ENCODE measurements around the gene USP37.

DNA sequence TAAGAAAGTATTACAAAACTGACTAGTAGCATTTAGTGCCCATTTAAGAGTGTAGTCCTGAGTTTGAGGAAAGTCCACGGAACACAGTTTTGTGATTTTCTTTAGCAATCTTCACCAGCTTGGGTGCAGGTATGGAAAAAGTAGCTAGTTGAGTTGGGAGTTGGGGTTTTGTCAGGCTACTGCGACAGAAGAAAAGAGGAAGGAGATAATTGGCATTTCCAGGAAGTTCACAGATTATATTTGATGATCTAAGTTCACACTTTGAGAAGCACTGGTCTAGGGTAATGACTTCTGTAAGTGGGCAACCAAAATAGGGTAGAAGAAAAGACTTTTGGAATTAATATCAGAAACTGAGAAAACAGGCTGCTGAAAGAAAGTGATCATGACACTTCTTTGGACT is 97.1 kb downstream of the USP37 start:
- TF ChIP-seq ZNF274 (IDR thresholded peaks at IDR 0.05; ENCODE audit: low read depth, low read length) (no peak), YY1 (IDR thresholded peaks at IDR 0.05; ENCODE audit: insufficient read depth, insufficient read length) (no peak)

Data from NT2/D1 (cell line).